ENCODE data around the gene LRP8.

LRP8 gene

GRCh38 chr1:53250325-53250724, 77.5 kb downstream of the LRP8 start:
- Histone ChIP-seq H3K79me2 (ENCODE audit: insufficient read depth, low read length) (no peaks in the 10 kb centered on the region), H4K20me1 (ENCODE audit: insufficient read depth, low read length, poor library complexity, severe bottlenecking) (no peaks in the 10 kb centered on the region), H3K36me3 (ENCODE audit: insufficient read depth, low read length) (peaks cover 65% of the 10 kb centered on the region; the same call in 1 of the 2 replicates), H3K4me2 (ENCODE audit: low read depth, low read length, poor library complexity, severe bottlenecking) (no peak overlapping the region), H2AFZ (ENCODE audit: low read length) (no peak overlapping the region), H3K4me3 (ENCODE audit: low read length, poor library complexity, severe bottlenecking) (no peak overlapping the region), H3K9me2 (replicated peaks; ENCODE audit: low read depth, low read length) (no peaks in the 10 kb centered on the region), H3K27me3 (ENCODE audit: insufficient read depth, low read length, poor library complexity, severe bottlenecking) (no peaks in the 10 kb centered on the region), H3K4me1 (ENCODE audit: insufficient read depth, low read length, poor library complexity, severe bottlenecking) (no peaks in the 10 kb centered on the region), H3K9me3 (ENCODE audit: insufficient read depth, low read depth, low read length) (no peaks in the 10 kb centered on the region), H3F3A (ENCODE audit: low read depth) (no peaks in the 10 kb centered on the region), H3K9ac (ENCODE audit: low read depth, low read length, poor library complexity, severe bottlenecking) (no peak overlapping the region)
- no peak for TF ChIP-seq EZH2phosphoT487 (IDR thresholded peaks at IDR 0.05; ENCODE audit: borderline replicate concordance)
- TF ChIP-seq, protein P1, sequence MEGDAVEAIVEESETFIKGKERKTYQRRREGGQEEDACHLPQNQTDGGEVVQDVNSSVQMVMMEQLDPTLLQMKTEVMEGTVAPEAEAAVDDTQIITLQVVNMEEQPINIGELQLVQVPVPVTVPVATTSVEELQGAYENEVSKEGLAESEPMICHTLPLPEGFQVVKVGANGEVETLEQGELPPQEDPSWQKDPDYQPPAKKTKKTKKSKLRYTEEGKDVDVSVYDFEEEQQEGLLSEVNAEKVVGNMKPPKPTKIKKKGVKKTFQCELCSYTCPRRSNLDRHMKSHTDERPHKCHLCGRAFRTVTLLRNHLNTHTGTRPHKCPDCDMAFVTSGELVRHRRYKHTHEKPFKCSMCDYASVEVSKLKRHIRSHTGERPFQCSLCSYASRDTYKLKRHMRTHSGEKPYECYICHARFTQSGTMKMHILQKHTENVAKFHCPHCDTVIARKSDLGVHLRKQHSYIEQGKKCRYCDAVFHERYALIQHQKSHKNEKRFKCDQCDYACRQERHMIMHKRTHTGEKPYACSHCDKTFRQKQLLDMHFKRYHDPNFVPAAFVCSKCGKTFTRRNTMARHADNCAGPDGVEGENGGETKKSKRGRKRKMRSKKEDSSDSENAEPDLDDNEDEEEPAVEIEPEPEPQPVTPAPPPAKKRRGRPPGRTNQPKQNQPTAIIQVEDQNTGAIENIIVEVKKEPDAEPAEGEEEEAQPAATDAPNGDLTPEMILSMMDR (conservative IDR thresholded peaks at IDR 0.05; ENCODE audit: low read length), result no peak

GRCh38 chr1:53249706-53250105, 78.2 kb downstream of the LRP8 start:
- Histone ChIP-seq H3K27me3 (ENCODE audit: insufficient read depth, low read length, poor library complexity, severe bottlenecking) (no peaks in the 10 kb centered on the region), H4K20me1 (ENCODE audit: insufficient read depth, low read length, poor library complexity, severe bottlenecking) (no peaks in the 10 kb centered on the region), H3K4me3 (ENCODE audit: low read length, poor library complexity, severe bottlenecking) (no peak overlapping the region), H3K9me3 (ENCODE audit: insufficient read depth, low read depth, low read length) (no peaks in the 10 kb centered on the region), H3K9me2 (replicated peaks; ENCODE audit: low read depth, low read length) (no peaks in the 10 kb centered on the region), H3K4me1 (ENCODE audit: insufficient read depth, low read length, poor library complexity, severe bottlenecking) (no peaks in the 10 kb centered on the region), H2AFZ (ENCODE audit: low read length) (no peak overlapping the region), H3K79me2 (ENCODE audit: insufficient read depth, low read length) (no peaks in the 10 kb centered on the region), H3K36me3 (ENCODE audit: insufficient read depth, low read length) (peaks cover 64% of the 10 kb centered on the region; the same call in 1 of the 2 replicates), H3K9ac (ENCODE audit: low read depth, low read length, poor library complexity, severe bottlenecking) (no peak overlapping the region), H3K4me2 (ENCODE audit: low read depth, low read length, poor library complexity, severe bottlenecking) (no peak overlapping the region), H3F3A (ENCODE audit: low read depth) (no peaks in the 10 kb centered on the region)
- no peak for TF ChIP-seq EZH2phosphoT487 (IDR thresholded peaks at IDR 0.05; ENCODE audit: borderline replicate concordance)
- TF ChIP-seq, protein P1 (conservative IDR thresholded peaks at IDR 0.05; ENCODE audit: low read length), result no peak

DNA sequence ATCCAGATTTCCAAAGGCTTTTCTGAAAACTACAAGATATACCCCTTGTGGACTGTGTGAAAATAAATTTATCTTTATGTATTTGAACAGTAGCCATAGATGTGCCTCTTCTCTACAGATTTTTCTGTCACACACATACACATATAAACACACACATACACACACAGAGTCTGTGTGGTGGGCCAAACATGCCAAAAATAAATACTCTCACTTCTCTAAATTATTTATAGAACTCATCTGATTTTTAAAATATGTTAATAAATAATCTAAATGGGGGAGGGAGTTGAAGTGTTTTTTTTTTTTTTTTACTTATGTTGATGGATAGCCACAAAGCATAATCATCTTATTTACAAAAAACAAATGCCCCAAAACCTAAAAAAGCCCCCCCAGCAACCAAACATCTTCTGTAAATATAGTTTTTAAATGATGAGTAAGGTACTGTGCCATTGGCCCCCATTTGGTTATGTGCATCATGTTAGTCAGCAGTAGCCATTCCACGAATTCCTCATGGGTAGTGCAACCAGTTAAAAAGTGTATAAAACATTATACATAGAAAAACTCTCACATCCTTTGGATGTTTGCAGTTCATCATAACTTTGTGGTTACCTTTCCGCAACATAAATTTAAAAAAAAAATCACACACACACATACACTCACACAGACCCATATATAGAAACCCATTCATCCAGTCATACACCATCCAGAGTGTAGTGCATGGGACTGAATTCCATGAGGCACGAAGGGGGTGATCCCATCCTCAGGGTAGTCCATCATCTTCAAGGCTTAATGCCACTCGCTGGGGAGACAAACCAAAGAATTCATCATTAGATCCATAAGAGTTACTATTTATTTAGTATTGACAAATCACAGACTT, 81.4 kb downstream of the LRP8 start:
- Histone ChIP-seq H4K20me1 (ENCODE audit: insufficient read depth, low read length, poor library complexity, severe bottlenecking) (no peaks in the 10 kb centered on the region), H3K9ac (ENCODE audit: low read depth, low read length, poor library complexity, severe bottlenecking) (no peak overlapping the region), H3K79me2 (ENCODE audit: insufficient read depth, low read length) (no peaks in the 10 kb centered on the region), H2AFZ (ENCODE audit: low read length) (no peak overlapping the region), H3K4me3 (ENCODE audit: low read length, poor library complexity, severe bottlenecking) (no peak overlapping the region), H3K9me2 (replicated peaks; ENCODE audit: low read depth, low read length) (no peaks in the 10 kb centered on the region), H3K36me3 (ENCODE audit: insufficient read depth, low read length) (peaks cover 59% of the 10 kb centered on the region; the same call in 1 of the 2 replicates), H3F3A (ENCODE audit: low read depth) (no peaks in the 10 kb centered on the region), H3K9me3 (ENCODE audit: insufficient read depth, low read depth, low read length) (no peaks in the 10 kb centered on the region), H3K27me3 (ENCODE audit: insufficient read depth, low read length, poor library complexity, severe bottlenecking) (no peaks in the 10 kb centered on the region), H3K4me1 (ENCODE audit: insufficient read depth, low read length, poor library complexity, severe bottlenecking) (no peaks in the 10 kb centered on the region), H3K4me2 (ENCODE audit: low read depth, low read length, poor library complexity, severe bottlenecking) (no peak overlapping the region)
- TF ChIP-seq EZH2phosphoT487 (IDR thresholded peaks at IDR 0.05; ENCODE audit: borderline replicate concordance), result no peak
- TF ChIP-seq, protein P1 (conservative IDR thresholded peaks at IDR 0.05; ENCODE audit: low read length), result no peak
